ENCODE measurements around the gene FCRLA.
A peak's percentile ranks its signal among the peaks of the same experiment; 100 is the strongest.
"Not testable (repeated sequence)": the region's sequence is repeated elsewhere in the genome, so short reads cannot be mapped to it uniquely, and the experiment has no call there.

The FCRLA gene

DNA sequence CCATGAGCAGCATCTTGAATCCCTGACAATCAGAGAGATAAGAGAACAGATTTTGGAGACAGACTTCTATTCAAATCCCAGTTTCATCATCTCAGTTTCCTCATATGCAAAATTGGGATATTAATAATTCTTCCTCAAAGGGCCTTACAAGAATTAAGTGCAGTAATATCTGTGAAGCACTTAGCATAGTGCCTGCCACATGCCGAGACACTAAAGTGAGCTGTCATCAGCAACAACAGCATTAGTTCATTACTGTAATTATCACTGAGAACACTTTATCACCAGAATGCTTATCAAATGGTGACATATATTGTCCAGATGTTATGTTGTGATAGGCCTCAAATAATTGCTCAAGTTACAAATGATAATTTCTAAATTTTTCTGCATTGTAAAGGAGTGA lies 13.4 kb downstream of the FCRLA start:
- TF ChIP-seq, protein P1, sequence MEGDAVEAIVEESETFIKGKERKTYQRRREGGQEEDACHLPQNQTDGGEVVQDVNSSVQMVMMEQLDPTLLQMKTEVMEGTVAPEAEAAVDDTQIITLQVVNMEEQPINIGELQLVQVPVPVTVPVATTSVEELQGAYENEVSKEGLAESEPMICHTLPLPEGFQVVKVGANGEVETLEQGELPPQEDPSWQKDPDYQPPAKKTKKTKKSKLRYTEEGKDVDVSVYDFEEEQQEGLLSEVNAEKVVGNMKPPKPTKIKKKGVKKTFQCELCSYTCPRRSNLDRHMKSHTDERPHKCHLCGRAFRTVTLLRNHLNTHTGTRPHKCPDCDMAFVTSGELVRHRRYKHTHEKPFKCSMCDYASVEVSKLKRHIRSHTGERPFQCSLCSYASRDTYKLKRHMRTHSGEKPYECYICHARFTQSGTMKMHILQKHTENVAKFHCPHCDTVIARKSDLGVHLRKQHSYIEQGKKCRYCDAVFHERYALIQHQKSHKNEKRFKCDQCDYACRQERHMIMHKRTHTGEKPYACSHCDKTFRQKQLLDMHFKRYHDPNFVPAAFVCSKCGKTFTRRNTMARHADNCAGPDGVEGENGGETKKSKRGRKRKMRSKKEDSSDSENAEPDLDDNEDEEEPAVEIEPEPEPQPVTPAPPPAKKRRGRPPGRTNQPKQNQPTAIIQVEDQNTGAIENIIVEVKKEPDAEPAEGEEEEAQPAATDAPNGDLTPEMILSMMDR (IDR thresholded peaks at IDR 0.05; ENCODE audit: low read depth, low read length), result no peak
- DNase-seq (ENCODE audit: extremely low read depth, low read depth), result no peak

DNA sequence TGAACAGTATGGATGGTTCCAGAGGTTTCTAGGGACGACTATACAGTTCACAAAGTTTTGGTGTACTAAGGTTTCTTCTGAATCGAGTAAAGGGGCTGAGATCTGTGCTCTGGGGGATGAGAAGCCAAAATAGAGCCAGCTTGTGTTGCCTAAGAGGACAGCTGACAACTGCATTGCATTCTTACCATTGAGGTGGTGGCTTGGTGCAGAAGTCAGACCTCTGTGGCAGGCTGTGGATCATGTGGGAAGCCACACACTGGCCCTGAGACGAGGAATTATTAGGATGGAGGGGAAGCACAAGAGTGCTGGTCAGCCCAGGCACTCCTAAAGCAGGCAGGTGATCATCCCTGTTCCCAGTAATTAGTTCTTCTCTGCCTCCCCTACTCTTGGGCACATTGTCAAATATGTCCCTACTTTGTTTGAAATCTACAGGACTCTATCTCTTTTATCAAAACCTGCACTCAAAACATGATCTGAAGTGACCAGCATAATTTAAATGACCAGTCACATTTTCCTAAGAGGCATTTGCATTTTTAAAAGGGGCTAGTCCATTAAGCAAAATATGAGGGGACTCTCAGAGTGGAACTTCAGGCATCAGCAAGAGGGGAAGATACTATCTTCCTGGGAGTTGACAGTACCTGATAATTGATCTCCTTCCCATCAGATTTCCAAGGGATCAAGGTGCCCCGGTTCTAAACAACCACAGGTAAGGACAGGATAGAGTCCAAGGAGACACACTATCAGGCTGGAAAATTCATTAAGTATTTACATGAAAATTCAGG lies 14.1 kb downstream of the FCRLA start, which contains the start of gene FCRLB:
Gene FCRLB (plus strand): TSS at position 589 of the 782 bp plus-strand sequence. CDS start 1,129 bp downstream, outside the sequence.
- TF ChIP-seq, protein P1 (IDR thresholded peaks at IDR 0.05; ENCODE audit: low read depth, low read length), result no peak
- DNase-seq (ENCODE audit: extremely low read depth, low read depth), result no peak

DNA sequence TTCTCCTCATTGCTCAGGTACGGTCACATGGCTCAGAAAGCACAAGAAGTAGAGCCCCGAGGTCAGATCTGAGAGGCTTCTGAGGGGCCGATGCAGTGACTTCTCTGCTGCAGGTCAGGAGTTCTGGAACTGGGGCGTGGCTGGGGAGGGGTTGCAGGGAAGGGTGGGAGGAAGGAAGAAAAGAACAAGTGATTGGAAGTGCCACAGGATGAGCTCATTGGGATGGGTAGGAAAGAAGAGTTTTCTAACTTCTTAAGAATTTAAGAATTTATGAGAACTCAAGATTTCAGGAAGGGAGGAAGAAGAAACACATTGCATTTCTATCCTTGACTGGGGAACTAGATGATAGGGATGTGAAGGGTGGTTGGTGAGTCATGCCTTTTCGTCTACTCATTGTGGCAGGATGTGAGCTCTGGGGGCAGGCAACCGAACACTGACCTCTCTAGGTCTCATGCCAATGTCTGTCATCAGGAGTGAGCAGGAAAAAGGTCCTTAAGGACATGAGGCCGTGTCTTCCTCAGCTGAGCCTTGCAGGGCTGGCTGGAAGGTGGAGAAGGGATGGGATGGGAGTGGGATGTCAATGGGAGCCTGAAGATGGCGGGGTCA lies 14.8 kb downstream of the FCRLA start:
- no peak for DNase-seq (ENCODE audit: extremely low read depth, low read depth)

GRCh38 chr1:161722406-161722805 lies 15.4 kb downstream of the FCRLA start:
- TF ChIP-seq, protein P1 (IDR thresholded peaks at IDR 0.05; ENCODE audit: low read depth, low read length), result no peak
- no peak for DNase-seq (ENCODE audit: extremely low read depth, low read depth)

More for the DNA sequence above, 14.8 kb downstream of the FCRLA start:
- TF ChIP-seq, protein P1 (IDR thresholded peaks at IDR 0.05; ENCODE audit: low read depth, low read length), result no peak

DNA sequence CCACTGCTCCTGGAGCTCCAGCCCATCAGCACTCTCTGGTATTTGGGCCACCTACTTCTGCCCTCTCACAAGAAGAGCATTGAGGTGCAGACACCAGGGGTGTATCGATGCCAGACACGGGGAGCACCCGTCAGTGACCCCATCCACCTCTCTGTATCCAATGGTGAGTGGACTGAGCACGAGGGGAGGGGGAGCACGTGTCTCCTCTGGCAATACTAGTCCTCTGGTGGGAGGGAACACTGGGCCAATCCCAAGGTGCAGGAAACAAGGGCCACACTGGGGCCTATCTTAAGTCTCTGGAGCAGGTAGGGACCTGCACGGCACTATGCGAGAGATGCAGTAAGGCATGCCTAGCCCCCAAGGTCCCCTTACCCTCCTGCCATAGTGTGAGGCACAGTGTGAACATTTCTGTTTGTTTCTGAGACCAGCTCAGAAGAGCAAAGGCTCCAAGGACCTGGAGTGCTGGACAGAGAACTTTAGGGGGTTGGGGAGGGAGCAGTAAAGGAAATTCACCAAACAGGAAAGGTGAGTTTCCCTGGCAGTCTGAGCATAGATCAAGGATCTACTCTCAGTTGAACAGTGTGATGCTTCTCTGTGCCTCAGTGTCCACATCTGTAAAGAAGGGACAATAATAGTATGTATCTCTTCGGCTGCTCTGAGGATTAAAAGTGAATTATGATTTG lies 16.6 kb downstream of the FCRLA start:
- no peak for DNase-seq (ENCODE audit: extremely low read depth, low read depth)
- TF ChIP-seq, protein P1 (IDR thresholded peaks at IDR 0.05; ENCODE audit: low read depth, low read length), result no peak

- DNase-seq (ENCODE audit: extremely low read depth, low read depth), result not testable (repeated sequence)
These were observed 18.4 kb downstream of the FCRLA start for GRCh38 chr1:161725258-161725907.

GRCh38 chr1:161725908-161726472 lies 19.0 kb downstream of the FCRLA start:
- no peak for DNase-seq (ENCODE audit: extremely low read depth, low read depth)

More at GRCh38 chr1:161725908-161726472, 19.0 kb downstream of the FCRLA start:
- TF ChIP-seq, protein P1 (IDR thresholded peaks at IDR 0.05; ENCODE audit: low read depth, low read length), result peak; percentile 42
